DMS 273 (cell line): Measurements from ENCODE around the gene TRANK1.
"Not testable (repeated sequence)": the region's sequence is repeated elsewhere in the genome, so short reads cannot be mapped to it uniquely, and the experiment has no call there.

ENCODE experiments used
- DNase-seq: peaks from one replicate; lab custom pipeline; 2025; ENCODE audit not compliant: unreplicated experiment; lab: John Stamatoyannopoulos, UW

The TRANK1 gene

DNA sequence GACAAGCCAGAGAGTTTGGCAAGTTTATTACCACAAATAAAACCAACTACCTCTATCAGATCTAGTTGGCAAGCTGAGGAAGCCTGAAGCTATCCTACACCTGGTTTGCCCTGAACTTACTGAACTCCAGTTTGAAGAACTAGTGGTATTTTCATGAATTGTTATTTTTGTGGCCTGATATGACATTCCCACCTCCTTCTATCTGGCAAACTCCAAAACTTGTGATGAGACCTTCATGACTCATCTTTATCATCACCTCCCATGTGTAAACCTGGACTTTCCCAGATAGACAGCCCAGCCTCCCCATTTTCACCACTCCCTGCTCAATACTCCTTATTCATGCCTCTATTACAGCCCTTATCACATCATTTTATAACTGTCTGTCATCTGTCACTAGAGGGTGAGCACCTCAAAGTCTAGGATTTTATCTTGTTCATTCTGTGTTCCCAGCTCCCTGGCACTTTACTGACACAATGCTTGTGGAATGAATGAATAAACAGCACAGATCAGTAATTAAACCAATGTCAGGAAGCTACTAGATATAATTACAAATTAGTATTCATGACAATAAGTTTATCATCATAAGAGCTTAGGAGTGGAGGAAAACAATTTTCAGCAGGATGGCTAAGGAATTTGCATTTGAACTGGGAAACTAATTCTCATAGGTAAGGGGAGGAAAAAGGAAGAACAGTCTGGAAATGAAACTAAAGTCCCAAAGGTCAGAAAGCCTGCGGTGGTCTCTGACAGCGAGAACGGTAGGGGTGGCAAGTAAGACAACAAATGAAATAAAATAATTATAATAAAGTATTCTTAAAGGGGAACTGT lies 13.2 kb upstream of the TRANK1 start:
- no peak for DNase-seq

GRCh38 chr3:36957063-36957462 lies 12.2 kb upstream of the TRANK1 start:
- DNase-seq = no peak

GRCh38 chr3:36956155-36956554 lies 11.3 kb upstream of the TRANK1 start:
- DNase-seq = no peak

GRCh38 chr3:36954452-36955134 lies 9.7 kb upstream of the TRANK1 start:
- DNase-seq = no peak

DNA sequence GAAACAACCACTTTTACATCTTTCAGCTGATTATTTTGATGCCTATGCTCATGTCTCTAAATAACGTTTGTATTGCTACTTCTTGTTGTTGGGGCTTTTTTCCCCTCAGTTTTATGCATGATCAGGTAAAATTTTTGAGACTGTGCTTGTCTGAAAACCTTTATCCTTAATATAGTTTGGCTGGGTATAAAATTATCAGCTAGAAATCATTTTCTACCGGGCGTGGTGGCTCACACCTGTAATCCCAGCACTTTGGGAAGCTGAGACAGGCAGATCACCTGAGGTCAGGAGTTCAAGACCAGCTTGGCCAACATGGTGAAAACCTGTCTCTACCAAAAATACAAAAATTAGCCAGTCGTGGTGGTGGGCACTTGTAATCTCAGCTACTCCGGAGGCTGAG lies 3.0 kb upstream of the TRANK1 start:
- not testable (repeated sequence) for DNase-seq

GRCh38 chr3:36945333-36945980 lies 603 bp upstream of the TRANK1 start:
- DNase-seq = no peak

DNA sequence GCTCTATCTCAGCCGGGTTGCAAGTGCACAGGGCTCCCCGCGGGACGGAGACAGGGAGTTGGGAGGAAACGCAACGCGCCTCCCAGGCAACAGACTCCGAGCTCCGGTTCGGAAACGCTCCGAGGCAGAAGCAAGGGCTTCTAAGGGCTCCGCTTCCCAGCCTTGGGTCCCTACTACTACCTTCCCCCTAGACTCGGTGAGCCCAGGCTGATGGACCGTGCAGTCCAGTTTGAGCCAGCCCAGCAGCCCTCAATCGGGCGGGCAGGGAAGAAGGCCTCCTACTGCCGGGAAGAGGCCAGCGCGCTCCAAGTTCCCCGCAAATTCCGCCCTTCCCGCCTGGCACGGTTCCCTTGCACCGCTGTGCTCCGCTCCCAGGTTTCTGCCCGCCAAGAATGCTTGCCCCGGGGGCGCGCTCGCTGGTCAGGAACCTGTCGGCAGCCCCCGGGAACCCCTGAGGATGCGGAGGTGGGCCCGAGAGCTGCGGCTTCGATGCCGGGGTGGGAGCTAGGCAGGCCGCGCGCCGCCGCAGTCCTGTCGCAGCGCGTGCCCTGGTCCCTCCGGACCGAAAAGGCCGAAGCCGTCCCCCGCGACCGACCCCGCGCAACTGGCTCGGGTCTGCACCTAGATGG lies 728 bp downstream of the TRANK1 start:
- peak; percentile 79 for DNase-seq

- DNase-seq = peak; percentile 47
These were observed 1.3 kb downstream of the TRANK1 start for GRCh38 chr3:36943601-36944000.

DNA sequence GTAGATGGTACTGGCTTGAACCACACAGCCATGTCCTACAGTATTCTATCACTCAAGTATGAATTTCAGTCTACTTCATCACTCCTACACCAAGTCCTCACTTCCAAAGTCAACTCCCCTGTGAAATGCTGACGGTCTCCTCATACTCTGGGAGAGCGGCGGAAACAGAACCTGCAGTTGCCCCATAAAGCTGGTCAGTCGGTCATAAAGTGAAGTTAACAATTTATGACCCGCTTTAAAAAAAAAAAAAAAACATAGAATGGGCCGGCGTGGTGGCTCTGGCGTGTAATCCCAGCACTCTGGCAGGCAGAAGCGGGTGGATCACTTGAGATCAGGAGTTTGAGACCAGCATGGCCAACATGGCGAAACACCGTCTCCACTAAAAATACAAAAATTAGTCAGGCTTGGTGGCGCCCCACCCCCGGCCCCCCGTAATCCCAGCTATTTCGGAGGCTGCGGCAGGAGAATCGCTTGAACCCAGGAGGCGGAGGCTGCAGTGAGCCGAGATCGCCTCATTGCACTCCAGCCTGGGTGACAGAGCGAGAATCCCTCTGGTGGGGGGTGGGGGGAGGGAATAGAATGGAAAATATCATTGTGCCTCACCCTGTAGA lies 2.1 kb downstream of the TRANK1 start:
- no peak for DNase-seq

DNA sequence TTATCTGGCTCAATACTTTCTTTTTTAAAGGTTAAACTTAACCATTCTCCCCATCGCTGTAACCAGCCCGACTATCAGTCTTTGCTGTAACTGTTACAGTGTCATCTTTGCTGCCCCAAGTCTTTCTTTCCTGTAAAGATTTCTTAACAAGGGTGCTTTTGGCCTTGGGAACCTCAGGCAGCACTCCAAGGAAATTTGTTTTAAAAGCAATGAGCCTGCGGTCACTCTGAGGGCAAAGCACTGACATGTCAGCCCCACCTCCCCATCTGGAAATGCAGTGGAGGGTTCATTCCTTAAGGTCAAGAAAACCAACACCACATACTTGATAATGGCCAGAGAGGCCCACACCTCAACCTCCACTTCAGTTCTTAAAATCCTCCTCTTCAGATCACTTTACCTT lies 3.2 kb downstream of the TRANK1 start:
- DNase-seq = no peak

GRCh38 chr3:36941162-36941561 lies 3.7 kb downstream of the TRANK1 start:
- DNase-seq = no peak

DNA sequence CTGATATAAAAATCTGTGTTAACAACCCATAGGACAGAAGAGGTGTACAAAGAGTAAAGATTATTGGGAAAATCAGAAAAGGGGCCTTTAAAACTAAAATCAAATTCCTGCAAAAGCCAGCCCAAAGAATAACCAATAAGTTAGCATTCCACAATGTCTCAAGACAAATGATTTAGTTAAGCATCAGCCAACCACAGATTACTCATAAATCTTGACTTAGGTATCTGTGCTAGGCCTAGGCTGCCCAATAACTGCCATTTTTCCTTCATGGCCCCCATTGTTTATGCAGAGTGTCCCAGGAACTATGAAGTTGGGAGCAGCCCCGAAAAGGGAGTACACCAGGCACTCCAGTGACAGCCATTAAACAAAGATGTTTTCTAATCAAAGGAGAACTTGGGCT lies 7.4 kb downstream of the TRANK1 start:
- no peak for DNase-seq

DNA sequence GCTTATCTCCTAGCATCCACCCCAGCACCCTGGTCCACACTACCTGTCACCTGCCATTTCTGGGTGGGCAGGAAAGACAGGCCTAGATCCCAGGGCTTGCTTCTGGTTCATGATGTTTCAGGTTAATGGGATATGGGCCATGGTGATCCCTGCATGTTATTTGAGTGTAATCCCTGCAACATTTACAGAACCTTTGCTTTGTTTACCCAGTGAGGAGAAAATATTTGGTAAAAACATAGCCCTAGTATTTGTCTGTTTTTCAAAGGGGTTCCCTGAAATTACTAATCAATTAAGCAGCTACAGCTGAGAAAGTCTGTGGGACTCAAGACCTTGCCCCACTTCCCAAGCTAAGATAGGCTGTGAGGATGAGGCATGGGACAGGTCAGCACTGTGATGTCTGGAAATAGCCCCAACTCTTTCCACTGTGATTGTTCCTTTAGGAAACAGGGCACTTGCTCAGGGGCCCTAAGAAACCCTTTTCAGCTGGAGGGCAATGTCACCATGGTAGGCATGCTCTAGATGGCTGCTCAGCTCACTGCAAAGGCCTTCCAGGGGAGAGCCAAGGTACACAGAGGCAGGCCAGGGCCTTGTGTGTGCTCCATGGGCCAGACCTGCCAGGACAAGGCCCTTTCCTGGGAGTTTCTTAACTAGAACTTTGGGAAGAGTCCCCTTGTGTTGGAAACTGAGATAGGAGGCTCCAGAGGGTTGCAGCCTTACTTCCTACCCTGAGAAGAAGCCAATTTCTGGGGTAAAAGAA lies 11.1 kb downstream of the TRANK1 start:
- no peak for DNase-seq

DNA sequence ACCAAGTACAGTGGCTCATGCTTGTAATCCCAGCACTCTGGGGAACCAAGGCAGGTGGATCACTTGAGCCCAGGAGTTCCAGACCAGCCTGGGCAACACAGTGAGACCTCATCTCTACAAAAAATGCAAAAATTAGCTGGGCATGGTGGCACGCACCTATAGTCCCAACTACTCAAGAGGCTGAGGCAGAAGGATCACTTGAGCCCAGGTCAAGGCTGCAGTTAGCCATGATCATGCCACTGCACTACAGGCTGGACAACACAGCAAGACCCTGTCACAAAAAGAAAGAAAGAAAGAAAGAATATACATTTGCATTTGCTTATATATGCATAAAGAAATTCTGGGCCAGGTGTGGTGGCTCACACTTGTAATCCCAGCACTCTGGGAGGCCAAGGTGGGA lies 13.4 kb downstream of the TRANK1 start:
- DNase-seq = not testable (repeated sequence)

- DNase-seq = no peak
These were observed 16.6 kb downstream of the TRANK1 start for GRCh38 chr3:36928220-36928619.

- DNase-seq = no peak
These were observed 18.5 kb downstream of the TRANK1 start for GRCh38 chr3:36926292-36926897.

DNA sequence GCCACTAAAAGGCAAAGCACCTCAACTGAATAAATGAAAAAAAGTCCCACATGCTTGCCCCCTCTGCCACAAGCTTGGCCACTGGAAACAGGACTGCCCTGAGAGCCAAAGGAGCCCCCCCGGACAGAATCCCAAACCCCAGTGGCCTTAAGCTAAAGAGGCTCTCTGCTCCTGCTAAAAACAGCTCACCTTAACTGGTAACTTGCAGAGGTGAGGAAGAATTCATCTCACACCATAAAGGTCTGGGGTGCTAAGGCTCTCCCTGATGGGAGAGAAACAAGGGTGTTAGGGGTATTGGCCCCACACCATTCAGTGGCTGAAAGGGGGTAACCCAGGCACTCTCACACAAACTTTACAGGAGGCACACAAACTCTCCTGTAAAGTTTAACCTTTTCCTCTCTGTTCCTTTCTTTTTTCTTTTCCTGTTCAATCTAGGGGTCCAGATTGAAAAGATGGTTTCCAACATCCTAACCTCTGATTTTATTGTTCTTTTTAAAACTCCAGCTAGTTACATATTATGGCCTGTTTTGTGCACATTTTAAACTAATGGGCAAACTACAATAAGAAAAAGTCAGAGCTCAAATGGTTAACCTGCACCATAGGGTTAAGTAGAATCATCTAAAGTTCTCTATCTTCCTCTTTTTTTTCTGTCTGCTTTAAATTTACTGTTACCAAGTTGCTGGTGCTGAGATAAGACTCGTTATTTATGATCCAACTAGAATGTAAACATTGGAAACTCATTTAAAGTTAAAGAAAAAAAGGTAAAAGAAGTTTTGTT lies 19.9 kb downstream of the TRANK1 start:
- DNase-seq = no peak

DNA sequence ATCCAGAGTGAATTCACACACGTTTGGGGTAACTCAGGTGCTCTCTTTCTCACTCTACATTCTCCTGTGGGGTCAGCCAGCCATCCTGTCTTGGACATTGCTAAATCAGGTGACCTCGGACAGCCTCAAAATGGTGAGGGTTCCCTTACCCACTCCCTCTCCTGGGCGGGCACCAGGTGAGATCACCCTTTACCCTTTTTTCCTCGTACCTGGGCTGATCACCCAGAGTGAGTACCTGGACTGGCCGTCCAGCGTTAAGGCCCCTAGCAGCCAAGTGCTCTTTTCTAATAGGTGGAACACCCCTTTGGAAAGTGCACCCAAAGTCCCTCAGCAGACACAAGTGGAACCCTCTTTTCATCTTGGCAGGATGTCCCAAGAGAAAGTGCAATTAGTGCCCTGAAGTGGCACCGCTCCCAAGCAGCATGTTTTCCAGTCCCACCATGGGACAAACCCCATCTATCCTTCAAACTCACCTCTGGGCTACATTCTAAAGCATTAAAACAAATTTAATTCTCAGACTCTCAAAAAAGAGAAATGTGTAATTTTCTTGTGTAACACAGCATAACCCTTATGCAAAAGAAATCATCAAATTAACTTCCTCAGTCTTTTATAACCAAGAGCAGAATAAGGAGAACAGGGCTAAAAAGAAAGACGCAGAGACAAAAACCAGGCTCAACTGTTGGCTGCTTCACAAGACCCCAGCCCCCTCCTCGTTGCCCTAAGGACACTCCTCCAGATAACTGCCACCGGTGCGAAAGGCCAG lies 20.7 kb downstream of the TRANK1 start:
- DNase-seq = no peak
